ENCODE data around the gene IGSF21.

DNA sequence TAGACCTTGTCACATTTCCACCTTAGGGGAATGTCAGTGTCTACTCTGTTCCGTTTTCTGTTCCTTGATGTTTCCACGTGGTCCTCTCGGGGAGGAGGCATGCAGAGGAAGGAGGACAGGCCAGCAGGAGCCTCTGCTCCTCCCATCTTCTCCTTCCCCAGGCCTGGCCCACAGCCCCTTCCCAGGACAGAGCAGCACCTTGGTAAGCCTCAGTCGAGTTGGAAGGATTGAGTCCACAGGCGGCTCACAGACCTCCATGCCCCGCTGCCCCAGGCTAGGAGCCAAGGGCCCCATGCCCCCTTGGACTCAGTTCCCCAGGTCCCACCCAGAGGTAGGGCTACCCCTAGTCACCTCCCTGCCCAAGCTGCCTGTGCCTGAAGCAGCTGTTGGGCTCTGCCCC lies 36.5 kb downstream of the IGSF21 start:
- TF ChIP-seq PATZ1 (CRISPR knock-in tag; IDR thresholded peaks at IDR 0.05; ENCODE audit: borderline replicate concordance): no peak
- no peak for TF ChIP-seq RARB (CRISPR knock-in tag; IDR thresholded peaks at IDR 0.05)

All from SK-N-SH treated with all-trans-retinoic acid at 6 μM for 48 hours (cell line).